Measurements from ENCODE around the gene RFX2. TPM values are rescaled to one million over a fixed set of nuclear protein-coding genes. Genes with fewer than 3 reads are reported as not detected.

The RFX2 gene
- total RNA-seq, 1 donor from 2014 or later, result 2.4 TPM

DNA sequence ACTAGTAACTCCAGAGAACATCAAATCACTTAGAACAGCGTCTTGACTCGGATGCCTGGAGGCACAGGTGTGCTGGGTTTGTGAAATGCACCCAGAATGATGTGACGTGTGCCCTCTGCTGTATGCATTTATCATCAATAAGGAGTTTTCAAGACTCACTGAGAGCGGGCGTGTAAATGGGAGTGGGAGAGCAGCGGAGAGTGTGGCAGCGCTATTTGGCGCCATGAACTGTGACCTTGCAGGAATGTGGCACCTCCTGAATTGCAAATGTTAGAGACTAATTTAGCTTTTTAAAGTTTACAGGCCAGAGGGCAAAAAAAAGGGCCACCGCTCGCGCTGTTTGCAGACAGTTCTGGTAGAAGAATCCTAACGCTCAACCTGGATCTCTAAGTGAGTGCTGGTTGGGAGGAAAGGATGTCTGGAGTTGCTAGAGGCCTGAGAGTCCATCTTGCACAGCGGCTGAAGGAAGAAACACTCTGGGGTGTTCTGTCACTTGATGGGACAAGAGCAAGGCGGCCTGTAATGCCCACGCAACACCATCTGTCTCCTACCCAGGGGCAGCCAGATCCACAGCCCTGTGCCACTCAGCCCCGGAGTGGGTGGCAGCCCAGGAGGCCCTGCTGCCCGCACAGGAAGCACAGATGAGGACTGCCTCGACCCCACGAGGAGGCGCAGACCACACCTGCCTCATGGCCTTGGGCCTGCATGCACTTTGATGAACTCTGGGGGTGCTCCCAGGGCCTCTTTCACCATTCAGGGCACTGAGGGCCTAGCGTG lies 152.0 kb downstream of the RFX2 start:
- no peak overlapping the region for H3K4me3 ChIP-seq (ENCODE audit: low read depth, low read length)
- TF ChIP-seq, protein P1, sequence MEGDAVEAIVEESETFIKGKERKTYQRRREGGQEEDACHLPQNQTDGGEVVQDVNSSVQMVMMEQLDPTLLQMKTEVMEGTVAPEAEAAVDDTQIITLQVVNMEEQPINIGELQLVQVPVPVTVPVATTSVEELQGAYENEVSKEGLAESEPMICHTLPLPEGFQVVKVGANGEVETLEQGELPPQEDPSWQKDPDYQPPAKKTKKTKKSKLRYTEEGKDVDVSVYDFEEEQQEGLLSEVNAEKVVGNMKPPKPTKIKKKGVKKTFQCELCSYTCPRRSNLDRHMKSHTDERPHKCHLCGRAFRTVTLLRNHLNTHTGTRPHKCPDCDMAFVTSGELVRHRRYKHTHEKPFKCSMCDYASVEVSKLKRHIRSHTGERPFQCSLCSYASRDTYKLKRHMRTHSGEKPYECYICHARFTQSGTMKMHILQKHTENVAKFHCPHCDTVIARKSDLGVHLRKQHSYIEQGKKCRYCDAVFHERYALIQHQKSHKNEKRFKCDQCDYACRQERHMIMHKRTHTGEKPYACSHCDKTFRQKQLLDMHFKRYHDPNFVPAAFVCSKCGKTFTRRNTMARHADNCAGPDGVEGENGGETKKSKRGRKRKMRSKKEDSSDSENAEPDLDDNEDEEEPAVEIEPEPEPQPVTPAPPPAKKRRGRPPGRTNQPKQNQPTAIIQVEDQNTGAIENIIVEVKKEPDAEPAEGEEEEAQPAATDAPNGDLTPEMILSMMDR (IDR thresholded peaks at IDR 0.05; ENCODE audit: insufficient read depth, low read length, severe bottlenecking), result no peak
- no peaks in the 10 kb centered on the region for H3K27me3 ChIP-seq (ENCODE audit: control insufficient read depth, insufficient read depth, low read length)
- DNase-seq (ENCODE audit: low read depth) (no peak), FAIRE-seq (no peak)
- H3K36me3 ChIP-seq (ENCODE audit: control insufficient read depth, insufficient read depth, low read length), result peaks cover 2% of the 10 kb centered on the region

DNA sequence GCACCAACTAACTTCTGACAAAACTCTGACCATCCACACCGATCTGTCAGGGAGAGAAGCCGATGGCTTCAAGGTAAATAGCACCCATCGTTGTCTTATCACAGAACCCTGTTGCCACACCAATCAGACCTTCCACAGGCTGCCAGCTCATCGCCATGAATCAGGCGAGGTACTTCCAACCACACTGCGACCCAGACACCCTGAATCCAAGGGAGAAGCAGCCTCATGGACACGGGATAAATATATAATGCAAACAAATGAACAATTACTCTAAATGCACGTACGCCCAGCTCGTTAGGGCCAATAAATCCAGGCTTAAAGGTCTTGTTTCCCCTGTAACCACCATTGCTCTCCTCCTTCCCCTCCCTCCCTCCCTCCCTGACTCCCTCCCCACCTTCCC lies 153.1 kb downstream of the RFX2 start:
- TF ChIP-seq, protein P1 (IDR thresholded peaks at IDR 0.05; ENCODE audit: insufficient read depth, low read length, severe bottlenecking), result no peak
- peaks cover 2% of the 10 kb centered on the region for H3K36me3 ChIP-seq (ENCODE audit: control insufficient read depth, insufficient read depth, low read length)
- DNase-seq (ENCODE audit: low read depth) (peak; percentile 58), FAIRE-seq (peak; percentile 92)
- no peak overlapping the region for H3K4me3 ChIP-seq (ENCODE audit: low read depth, low read length)
- H3K27me3 ChIP-seq (ENCODE audit: control insufficient read depth, insufficient read depth, low read length), result no peaks in the 10 kb centered on the region

DNA sequence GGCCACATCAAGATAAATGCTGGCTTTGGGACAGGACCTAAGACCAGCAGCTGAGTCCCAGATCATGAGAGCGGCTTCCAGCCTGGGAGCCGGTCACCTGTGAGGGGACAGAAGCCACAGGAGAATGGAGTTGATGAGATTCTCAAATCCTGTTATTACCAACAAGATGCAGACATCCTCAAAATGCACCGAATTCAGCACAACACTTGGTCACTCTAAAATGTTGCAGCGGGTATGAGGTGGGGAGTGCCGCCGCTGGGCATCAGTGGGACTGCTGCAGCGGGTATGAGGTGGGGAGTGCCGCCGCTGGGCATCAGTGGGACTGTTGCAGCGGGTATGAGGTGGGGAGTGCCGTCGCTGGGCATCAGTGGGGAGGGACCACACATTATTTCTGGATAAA lies 153.6 kb downstream of the RFX2 start:
- no peak for DNase-seq (ENCODE audit: low read depth)
- Histone ChIP-seq H3K36me3 (ENCODE audit: control insufficient read depth, insufficient read depth, low read length) (peaks cover 2% of the 10 kb centered on the region), H3K4me3 (ENCODE audit: low read depth, low read length) (no peak overlapping the region), H3K27me3 (ENCODE audit: control insufficient read depth, insufficient read depth, low read length) (no peaks in the 10 kb centered on the region)
- no peak for FAIRE-seq
- TF ChIP-seq, protein P1 (IDR thresholded peaks at IDR 0.05; ENCODE audit: insufficient read depth, low read length, severe bottlenecking), result no peak

DNA sequence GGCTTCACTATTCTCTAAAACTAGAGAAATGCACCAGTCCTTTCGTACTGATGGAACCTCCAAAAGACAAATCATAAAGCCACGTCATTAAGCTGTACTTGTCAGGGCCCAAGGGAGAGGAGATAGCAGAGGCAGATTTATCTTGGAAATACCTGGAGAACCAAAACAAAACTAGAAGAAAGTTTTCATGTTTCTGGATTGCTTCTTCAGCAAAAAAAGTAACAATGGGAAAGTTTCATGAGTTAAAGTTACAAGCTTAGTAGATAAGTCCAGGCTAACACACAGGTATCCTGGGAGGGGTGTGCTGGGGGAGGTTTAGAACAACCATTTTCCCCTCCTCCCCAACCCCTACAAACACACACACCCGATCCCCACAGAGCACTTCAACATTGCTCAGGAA lies 154.0 kb downstream of the RFX2 start:
- DNase-seq (ENCODE audit: low read depth) (no peak), FAIRE-seq (no peak)
- TF ChIP-seq, protein P1 (IDR thresholded peaks at IDR 0.05; ENCODE audit: insufficient read depth, low read length, severe bottlenecking), result no peak
- Histone ChIP-seq H3K4me3 (ENCODE audit: low read depth, low read length) (no peak overlapping the region), H3K36me3 (ENCODE audit: control insufficient read depth, insufficient read depth, low read length) (peaks cover 2% of the 10 kb centered on the region), H3K27me3 (ENCODE audit: control insufficient read depth, insufficient read depth, low read length) (no peaks in the 10 kb centered on the region)

DNA sequence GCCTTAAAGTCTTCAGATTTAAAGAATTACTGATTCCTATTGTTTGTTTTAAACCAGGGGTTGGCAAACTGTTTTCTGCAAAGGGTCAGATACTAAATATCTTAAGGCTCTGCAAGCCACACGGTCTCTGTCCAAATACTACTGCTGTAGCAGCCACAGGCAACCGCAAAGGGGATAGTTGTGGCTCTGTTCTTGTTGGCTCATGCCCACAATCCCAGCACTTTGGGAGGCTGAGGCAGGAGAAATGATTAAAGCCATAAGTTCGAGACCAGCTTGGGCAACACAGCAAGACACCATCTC lies 154.7 kb downstream of the RFX2 start:
- H3K27me3 ChIP-seq (ENCODE audit: control insufficient read depth, insufficient read depth, low read length), result no peaks in the 10 kb centered on the region
- no peak overlapping the region for H3K4me3 ChIP-seq (ENCODE audit: low read depth, low read length)
- DNase-seq (ENCODE audit: low read depth) (no peak), FAIRE-seq (no peak)
- H3K36me3 ChIP-seq (ENCODE audit: control insufficient read depth, insufficient read depth, low read length), result peaks cover 2% of the 10 kb centered on the region
- TF ChIP-seq, protein P1 (IDR thresholded peaks at IDR 0.05; ENCODE audit: insufficient read depth, low read length, severe bottlenecking), result no peak

DNA sequence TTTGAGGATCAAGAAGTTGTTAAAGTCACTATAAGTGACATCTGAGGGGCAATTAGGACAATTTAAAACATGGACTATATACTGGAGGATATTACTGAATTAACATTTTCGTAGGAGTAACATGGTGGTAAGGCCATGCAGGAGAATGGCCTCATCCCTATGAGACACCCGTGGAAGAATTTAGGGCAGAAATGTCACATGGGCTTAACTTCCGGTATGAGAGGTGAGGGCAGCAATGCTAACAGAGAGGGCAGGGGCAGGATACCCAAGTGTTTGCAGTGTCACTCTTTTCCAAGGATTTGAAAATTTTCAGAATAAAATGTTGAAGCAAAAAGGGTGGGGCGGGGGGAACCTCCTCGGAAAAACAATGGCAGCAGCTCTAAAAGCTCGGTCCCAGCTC lies 156.0 kb downstream of the RFX2 start:
- H3K27me3 ChIP-seq (ENCODE audit: control insufficient read depth, insufficient read depth, low read length), result no peaks in the 10 kb centered on the region
- DNase-seq (ENCODE audit: low read depth) (no peak), FAIRE-seq (no peak)
- no peak overlapping the region for H3K4me3 ChIP-seq (ENCODE audit: low read depth, low read length)
- TF ChIP-seq, protein P1 (IDR thresholded peaks at IDR 0.05; ENCODE audit: insufficient read depth, low read length, severe bottlenecking), result no peak
- peaks cover 2% of the 10 kb centered on the region for H3K36me3 ChIP-seq (ENCODE audit: control insufficient read depth, insufficient read depth, low read length)

All from bronchial epithelial cell (primary cell).